ENCODE measurements around the gene FYB1. TPM values are rescaled to one million over a fixed set of nuclear protein-coding genes. Genes with fewer than 3 reads are reported as not detected.

Gene FYB1
- total and polyA plus RNA-seq, 2 of the 8 experiments (the other 6 are each of a cell fraction or from before 2014, with no cell fraction given) = not detected

DNA sequence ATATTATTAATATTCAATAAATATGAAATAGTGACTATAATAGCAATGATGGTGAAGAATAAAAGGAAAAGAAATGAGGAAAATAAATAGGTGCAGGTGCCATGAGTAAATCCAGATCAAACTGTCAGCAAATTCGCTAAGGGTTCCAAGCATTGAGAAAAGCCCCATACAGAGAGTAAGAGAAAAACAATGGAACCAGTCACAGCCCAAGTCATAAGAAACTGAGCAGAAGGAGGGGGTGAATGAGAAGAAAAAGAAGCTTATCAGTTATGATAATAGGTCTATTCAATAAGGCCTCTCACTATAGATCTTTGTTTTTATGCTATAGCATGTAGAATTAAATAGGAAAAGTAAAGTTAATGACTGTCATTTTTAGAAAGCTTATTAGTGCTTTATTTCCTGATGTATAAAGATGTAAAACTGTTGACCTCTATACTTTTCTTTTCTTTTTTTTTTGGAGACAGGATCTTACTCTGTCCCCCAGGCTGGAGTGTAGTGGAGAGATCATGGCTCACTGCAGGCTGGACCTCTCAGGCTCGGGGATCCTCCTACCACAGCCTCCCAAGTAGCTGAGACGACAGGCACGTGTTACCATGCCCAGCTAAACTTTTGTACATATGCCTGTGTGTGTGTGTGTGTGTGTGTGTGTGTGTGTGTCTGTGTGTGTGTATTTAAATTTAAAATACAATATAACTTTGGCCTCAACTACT lies 72.4 kb downstream of the FYB1 start:
- Histone ChIP-seq H3K56ac (replicated peaks; ENCODE audit: insufficient read length, low read depth, low read length) (no peak overlapping the region), H3K27me3 (replicated peaks in 1 of 4; ENCODE audit: control insufficient read depth in 3 of 4, extremely low read depth in 1 of 4, insufficient read depth in 3 of 4, low read length in 3 of 4) (no peaks in the 10 kb centered on the region), H3K4me3 (ENCODE audit: extremely low read depth in 1 of 4, insufficient read depth in 2 of 4, low read depth in 3 of 4, low read length in 4 of 4) (no peak overlapping the region), H3K4me1 (replicated peaks in 1 of 4; ENCODE audit: control insufficient read depth in 3 of 4, insufficient read depth in 4 of 4, low read length in 3 of 4) (0 out of 7 replicates have a peak, but pooled peaks cover 0 to 2% (median 0%) of the 10 kb centered on the region in 4 experiments), H3K4me2 (ENCODE audit: insufficient read depth in 1 of 2, low read depth in 2 of 2, low read length in 2 of 2) (no peak overlapping the region), H2BK12ac (ENCODE audit: low read depth, low read length) (no peak overlapping the region), H2AFZ (ENCODE audit: low read length) (no peak overlapping the region), H3K23ac (ENCODE audit: insufficient read length) (no peak overlapping the region), H2BK5ac (ENCODE audit: low read depth, low read length) (no peak overlapping the region), H4K91ac (replicated peaks; ENCODE audit: insufficient read length, low read length) (no peak overlapping the region), H4K20me1 (replicated peaks in 1 of 2; ENCODE audit: control insufficient read depth in 1 of 2, insufficient read depth in 2 of 2, low read length in 2 of 2) (no peaks in the 10 kb centered on the region), H3K9ac (replicated peaks in 1 of 4; ENCODE audit: extremely low read depth in 1 of 4, low read depth in 3 of 4, low read length in 3 of 4) (no peak overlapping the region), H4K5ac (ENCODE audit: insufficient read length, low read depth, low read length) (no peak overlapping the region), H3K23me2 (ENCODE audit: low read depth, low read length) (no peaks in the 10 kb centered on the region), H3K18ac (ENCODE audit: extremely low read depth, low read length) (no peak overlapping the region), H2BK15ac (ENCODE audit: low read length) (no peak overlapping the region), H3K14ac (ENCODE audit: insufficient read length) (no peak overlapping the region), H3K36me3 (ENCODE audit: control insufficient read depth in 2 of 4, insufficient read depth in 4 of 4, low read length in 3 of 4) (no peaks in the 10 kb centered on the region), H2BK20ac (ENCODE audit: low read length) (no peak overlapping the region), H3K9me3 (ENCODE audit: insufficient read depth in 2 of 2, low read depth in 1 of 2, low read length in 1 of 2) (no peaks in the 10 kb centered on the region), H2BK120ac (replicated peaks; ENCODE audit: low read depth, low read length) (no peak overlapping the region), H3K4ac (replicated peaks; ENCODE audit: insufficient read length, low read depth, low read length) (no peak overlapping the region), H4K8ac (ENCODE audit: extremely low read depth, insufficient read depth, low read length) (no peak overlapping the region), H3K79me2 (ENCODE audit: control insufficient read depth in 1 of 2, insufficient read depth in 2 of 2, low read length in 2 of 2) (no peaks in the 10 kb centered on the region), H3K27ac (ENCODE audit: low read depth, low read length) (no peak overlapping the region), H2AK5ac (ENCODE audit: low read depth, low read length) (no peak overlapping the region), H3K79me1 (ENCODE audit: low read depth, low read length) (no peaks in the 10 kb centered on the region)
- FAIRE-seq = no peak
- ChIA-PET POLR2A (ENCODE audit: partially characterized antibody) (no interaction called here), CTCF (ENCODE audit: partially characterized antibody) (interaction anchor here (0.7 to 1.4 kb wide), 8 partner anchors 9 to 1039 kb away, joined by 3 to 5 read pairs (median 4); no protein-coding TSS in a partner anchor)
- TF ChIP-seq, protein P1, sequence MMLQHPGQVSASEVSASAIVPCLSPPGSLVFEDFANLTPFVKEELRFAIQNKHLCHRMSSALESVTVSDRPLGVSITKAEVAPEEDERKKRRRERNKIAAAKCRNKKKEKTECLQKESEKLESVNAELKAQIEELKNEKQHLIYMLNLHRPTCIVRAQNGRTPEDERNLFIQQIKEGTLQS (IDR thresholded peaks at IDR 0.05; ENCODE audit: insufficient read depth, low read depth, low read length) = no peak
- TF ChIP-seq SP1 (IDR thresholded peaks at IDR 0.05; ENCODE audit: low read depth, low read length) (no peak), BRCA1 (IDR thresholded peaks at IDR 0.05; ENCODE audit: low read depth, low read length) (no peak), SP4 (IDR thresholded peaks at IDR 0.05; ENCODE audit: low read length) (no peak), JUND (IDR thresholded peaks at IDR 0.05; ENCODE audit: low read length) (no peak), TEAD4 (IDR thresholded peaks at IDR 0.05; ENCODE audit: low read depth, low read length) (no peak), TAF1 (IDR thresholded peaks at IDR 0.05; ENCODE audit: low read depth, low read length) (no peak), SUZ12 (IDR thresholded peaks at IDR 0.05; ENCODE audit: low read length) (no peak), SP2 (IDR thresholded peaks at IDR 0.05; ENCODE audit: low read length) (no peak)
- TF ChIP-seq, protein P2, sequence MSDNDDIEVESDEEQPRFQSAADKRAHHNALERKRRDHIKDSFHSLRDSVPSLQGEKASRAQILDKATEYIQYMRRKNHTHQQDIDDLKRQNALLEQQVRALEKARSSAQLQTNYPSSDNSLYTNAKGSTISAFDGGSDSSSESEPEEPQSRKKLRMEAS (IDR thresholded peaks at IDR 0.05) = no peak
- TF ChIP-seq, protein P3, sequence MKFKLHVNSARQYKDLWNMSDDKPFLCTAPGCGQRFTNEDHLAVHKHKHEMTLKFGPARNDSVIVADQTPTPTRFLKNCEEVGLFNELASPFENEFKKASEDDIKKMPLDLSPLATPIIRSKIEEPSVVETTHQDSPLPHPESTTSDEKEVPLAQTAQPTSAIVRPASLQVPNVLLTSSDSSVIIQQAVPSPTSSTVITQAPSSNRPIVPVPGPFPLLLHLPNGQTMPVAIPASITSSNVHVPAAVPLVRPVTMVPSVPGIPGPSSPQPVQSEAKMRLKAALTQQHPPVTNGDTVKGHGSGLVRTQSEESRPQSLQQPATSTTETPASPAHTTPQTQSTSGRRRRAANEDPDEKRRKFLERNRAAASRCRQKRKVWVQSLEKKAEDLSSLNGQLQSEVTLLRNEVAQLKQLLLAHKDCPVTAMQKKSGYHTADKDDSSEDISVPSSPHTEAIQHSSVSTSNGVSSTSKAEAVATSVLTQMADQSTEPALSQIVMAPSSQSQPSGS (IDR thresholded peaks at IDR 0.05; ENCODE audit: low read length) = no peak
- 91% methylated on average over 4 of the region's 4 CpGs; no CpG with 5 or more reads in 1 of the 2 experiments for WGBS, 2 experiments (ENCODE audit: extremely low coverage in 1 of 2, insufficient coverage in 1 of 2, insufficient read length in 1 of 2, insufficient replicate concordance in 2 of 2, low coverage in 1 of 2, low lambda C conversion rate in 2 of 2, missing lambda C conversion rate in 1 of 2)
- DNase-seq (ENCODE audit: low read depth in 1 of 2, low spot score in 2 of 2) = no peak

All from H1 (cell line).